K562 (cell line): ENCODE measurements around the gene RNF207. TPM values are rescaled to one million over a fixed set of nuclear protein-coding genes. Genes with fewer than 3 reads are reported as not detected.

ENCODE experiments used
- ATAC-seq: fragments of 200-7000 bp; cut with Tn5 transposase; 3 replicates; pipeline ENCODE4 v1.9.1; 2020; ENCODE audit warnings: moderate library complexity
- BruUV-seq: library from RNA; stranded (reverse); fragments of 400-500 nt; replicated peaks from 2 replicates; lab custom pipeline; 2021; lab: Mats Ljungman, UMichigan
- CTCF ChIA-PET: fragments of 300-600 bp; formaldehyde crosslinking; extraction: SDS; loops from one replicate; lab custom pipeline; 2021; ENCODE audit warnings: low intra/inter-chr PET ratio; lab: Yijun Ruan, JAX
- POLR2A ChIA-PET: fragments of 300-600, 350-650 bp; sonication (Branson Sonifier 250); formaldehyde crosslinking; extraction: SDS; loops from one replicate; lab custom pipeline; 2021; ENCODE audit warnings: antibody characterized with exemption, inconsistent platforms; lab: Yijun Ruan, JAX
- DNase-seq, 4 experiments: peaks; one replicate each; pipeline versions ENCODE4 v3.0.0 to v3.0.0-alpha.2; 2011 to 2018; ENCODE audit warnings: low spot score in 3 of 4, mixed read lengths in 3 of 4; ENCODE audit errors: extremely low read depth in 1 of 4
- FAIRE-seq: peaks from 2 replicates; lab custom pipeline; 2011; peaks lifted over from hg19 to GRCh38; lab: Jason Lieb, UNC
- H2AFZ ChIP-seq: 2 replicates; pipeline ENCODE4 v1.6.0; 2011; ENCODE audit warnings: low read depth, low read length, control low read depth, inconsistent platforms
- H3K27ac ChIP-seq: fragments of 200-600 bp; 3 replicates; pipeline ENCODE4 v1.8.0; 2011; ENCODE audit warnings: low read depth, mild to moderate bottlenecking, control low read depth, inconsistent platforms, low read length, moderate library complexity, mixed read lengths; ENCODE audit errors: extremely low read depth
- H3K27me3 ChIP-seq, 2 experiments: fragments of 300-600 bp in 1 of 2; 2 replicates in 1 of 2; 3 replicates in 1 of 2; pipeline versions ENCODE4 v1.6.0 to v1.8.0; 2011; ENCODE audit warnings: inconsistent platforms in 2 of 2, low read length in 2 of 2, mild to moderate bottlenecking in 1 of 2, mixed read lengths in 1 of 2, moderate library complexity in 1 of 2; ENCODE audit not compliant: control insufficient read depth in 2 of 2, insufficient read depth in 2 of 2
- H3K36me3 ChIP-seq: fragments of 300-600 bp; 3 replicates; pipeline ENCODE4 v1.8.0; 2011; ENCODE audit warnings: mild to moderate bottlenecking, low read length, inconsistent platforms; ENCODE audit not compliant: control insufficient read depth, insufficient read depth
- H3K4me1 ChIP-seq, 2 experiments: fragments of 200-600 bp in 1 of 2; replicated peaks in 1 of 2; 2 replicates in 1 of 2; 3 replicates in 1 of 2; pipeline versions ENCODE4 v1.5.1 to v1.8.0; 2011; ENCODE audit warnings: inconsistent platforms in 2 of 2, low read length in 2 of 2, mild to moderate bottlenecking in 1 of 2, mixed read lengths in 1 of 2, moderate library complexity in 1 of 2; ENCODE audit not compliant: control insufficient read depth in 2 of 2, insufficient read depth in 2 of 2
- H3K4me2 ChIP-seq: 2 replicates; pipeline ENCODE4 v1.6.1; 2011; ENCODE audit warnings: low read length, control low read depth, inconsistent platforms, mixed read lengths; ENCODE audit not compliant: insufficient read depth
- H3K4me3 ChIP-seq: fragments of 200-600 bp; sonication (generic), shearing (Covaris generic); 2 replicates; pipeline ENCODE4 v1.5.1; 2016; ENCODE audit warnings: control low read depth, inconsistent platforms
- H3K79me2 ChIP-seq: fragments of 200-600 bp; 3 replicates; pipeline ENCODE4 v1.8.0; 2011; ENCODE audit warnings: low read length, inconsistent platforms; ENCODE audit not compliant: control insufficient read depth, insufficient read depth
- H3K9ac ChIP-seq, 2 experiments: 2 replicates each; pipeline versions ENCODE4 v1.6.0 to v1.6.1; 2011; ENCODE audit warnings: low read depth in 2 of 2, low read length in 2 of 2, control low read depth in 1 of 2, inconsistent platforms in 1 of 2, mild to moderate bottlenecking in 1 of 2, mixed read lengths in 1 of 2; ENCODE audit not compliant: insufficient read depth in 1 of 2
- H3K9me1 ChIP-seq: one replicate; pipeline ENCODE4 v1.6.0; 2011; ENCODE audit warnings: inconsistent platforms, mild to moderate bottlenecking, low read length, moderate library complexity; ENCODE audit not compliant: control insufficient read depth, insufficient read depth
- H3K9me3 ChIP-seq: replicated peaks from 2 replicates; pipeline ENCODE4 v1.5.1; 2011; ENCODE audit warnings: low read depth, low read length, inconsistent platforms; ENCODE audit not compliant: control insufficient read depth, insufficient read depth
- H4K20me1 ChIP-seq: replicated peaks from 2 replicates; pipeline ENCODE4 v1.6.1; 2011; ENCODE audit warnings: low read length, inconsistent platforms, mixed read lengths; ENCODE audit not compliant: control insufficient read depth, insufficient read depth
- BRF2 ChIP-seq: IDR thresholded peaks from 3 replicates; pipeline ENCODE4 v1.6.1; 2011; ENCODE audit warnings: borderline replicate concordance, mild to moderate bottlenecking; ENCODE audit not compliant: insufficient read length, insufficient read depth
- HDAC8 ChIP-seq: fragments of 450-650 bp; IDR thresholded peaks from 2 replicates; pipeline ENCODE4 v1.6.1; 2016; ENCODE audit warnings: mild to moderate bottlenecking, missing genetic modification characterization, moderate library complexity, missing compliant biosample characterization
- POLR3A ChIP-seq: IDR thresholded peaks from 2 replicates; pipeline ENCODE4 v1.6.1; 2011; ENCODE audit warnings: borderline replicate concordance, mild to moderate bottlenecking, moderate library complexity; ENCODE audit not compliant: insufficient read length, insufficient read depth; ENCODE audit errors: extremely low read depth
- POLR3G ChIP-seq: IDR thresholded peaks from 2 replicates; pipeline ENCODE4 v1.6.1; 2011; ENCODE audit not compliant: insufficient read length, insufficient replicate concordance; ENCODE audit errors: extremely low read depth
- TAL1 ChIP-seq: fragments of 450-650 bp; IDR thresholded peaks from 2 replicates; pipeline ENCODE4 v1.6.1; 2016; ENCODE audit warnings: mild to moderate bottlenecking
- ZNF280B ChIP-seq: fragments of 250-450 bp; sonication (Bioruptor Pico); IDR thresholded peaks from 2 replicates; pipeline ENCODE4 v1.5.1; 2021; ENCODE audit warnings: mild to moderate bottlenecking
- ZNF282 ChIP-seq: sonication (generic); formaldehyde crosslinking; IDR thresholded peaks from 2 replicates; pipeline ENCODE4 v1.8.1; 2023; ENCODE audit warnings: missing genetic modification reagents
- ZNF507 ChIP-seq: conservative IDR thresholded peaks from 2 replicates; pipeline ENCODE4 v1.6.1; 2017; ENCODE audit warnings: missing genetic modification characterization, missing compliant biosample characterization
- ZNF518B ChIP-seq: fragments of 250-450 bp; sonication (Bioruptor Pico); IDR thresholded peaks from 2 replicates; pipeline ENCODE4 v1.5.0; 2021; ENCODE audit warnings: mild to moderate bottlenecking, moderate library complexity
- ZNF561 ChIP-seq: fragments of 450-650 bp; formaldehyde crosslinking; conservative IDR thresholded peaks from 2 replicates; pipeline ENCODE4 v1.4.0; 2020; ENCODE audit warnings: mild to moderate bottlenecking, moderate library complexity
- ZNF609 ChIP-seq: sonication (generic); formaldehyde crosslinking; IDR thresholded peaks from 2 replicates; pipeline ENCODE4 v1.8.1; 2023; ENCODE audit warnings: missing genetic modification reagents, mild to moderate bottlenecking, borderline replicate concordance
- WGBS: fragments of 100-300 bp; shearing (Covaris generic); methylation state at CpG from one replicate; pipeline ENCODE4 v1.1.6; 2016; ENCODE audit warnings: low coverage, mixed read lengths; ENCODE audit not compliant: insufficient coverage; ENCODE audit errors: missing lambda C conversion rate; 5-methylcytosine and 5-hydroxymethylcytosine counted together
- in situ Hi-C: fragments of 300-500 bp; cut with MboI; formaldehyde crosslinking; loops from 4 replicates; pipeline ENCODE4 v1.15.0; 2018; ENCODE audit warnings: inconsistent platforms, mixed read lengths
- intact Hi-C: fragments of 100-400 bp; cut with micrococcal nuclease; formaldehyde crosslinking; loops from 2 replicates; pipeline ENCODE4 v1.14.2; 2022
- polyA plus RNA-seq, 8 experiments: library from polyadenylated mRNA; depleted of rRNA in 4 of 8; stranded (reverse) in 5 of 8; unstranded in 3 of 8; fragments of >200 nt; fragmentation: Nextera tagmentation in 2 of 8; fragmentation: Illumina TruSeq in 1 of 8; extraction: Ambion mirVana in 2 of 8; extraction: Trizol in 1 of 8; gene quantifications; 2 replicates each; pipeline versions ENCODE4 v1.2.1 to v1.2.3, GENCODE V29; 2011 to 2014; ENCODE audit warnings: inconsistent platforms in 1 of 8, missing spikeins in 1 of 8
- total RNA-seq, 7 experiments: library from RNA; depleted of rRNA in 6 of 7; stranded (reverse); fragments of >200 nt in 6 of 7; fragmentation: Illumina TruSeq in 2 of 7; extraction: Trizol in 2 of 7; gene quantifications; 2 replicates each; pipeline versions ENCODE4 v1.2.1 to v1.2.3, GENCODE V29; 2011 to 2021; ENCODE audit warnings: low replicate concordance in 1 of 7

RNF207 gene
- total and polyA plus RNA-seq, 9 of the 15 experiments (the other 6 are each of a cell fraction or from before 2014, with no cell fraction given) = 2.7 to 30.6 (median 12.9) TPM

- H3K4me3 ChIP-seq = no peak overlapping the region
- no peaks in the 10 kb centered on the region for H3K9me3 ChIP-seq
- BruUV-seq = no TSS peak
- POLR2A ChIA-PET = no interaction called here
- WGBS = 11% methylated on average over 6 of the region's 6 CpGs
- ATAC-seq (no peak), FAIRE-seq (no peak), DNase-seq (no peak)
- peaks cover 0 to 24% of the 10 kb centered on the region in 2 experiments; a peak in 2 of 5 replicates for H3K27me3 ChIP-seq
- intact Hi-C loops = no loop called here
- H3K4me1 ChIP-seq = peaks cover 0 to 32% of the 10 kb centered on the region in 2 experiments; a peak in 2 of 5 replicates
- no peaks in the 10 kb centered on the region for H3K79me2 ChIP-seq
- no peak overlapping the region for H2AFZ ChIP-seq
- CTCF ChIA-PET = no interaction called here
- in situ Hi-C loops = no loop called here
- H3K9ac ChIP-seq = no peak overlapping the region
- no peaks in the 10 kb centered on the region for H3K36me3 ChIP-seq
- H3K27ac ChIP-seq = no peak overlapping the region
- peaks cover 26% of the 10 kb centered on the region for H4K20me1 ChIP-seq
- no peak overlapping the region for H3K4me2 ChIP-seq
- no peaks in the 10 kb centered on the region for H3K9me1 ChIP-seq
- TF ChIP-seq ZNF561 (CRISPR knock-in tag) (no peak), ZNF282 (CRISPR knock-in tag) (no peak), POLR3G (no peak), ZNF609 (CRISPR knock-in tag) (no peak), ZNF507 (tag) (no peak), ZNF280B (CRISPR knock-in tag) (no peak), TAL1 (no peak), POLR3A (no peak), ZNF518B (CRISPR knock-in tag) (no peak), BRF2 (no peak), HDAC8 (tag) (no peak)
Observed at GRCh38 chr1:6175411-6175828, 30.5 kb upstream of the RNF207 start.
